H1 (cell line): ENCODE results near the gene COX19. TPM values are rescaled to one million over a fixed set of nuclear protein-coding genes. Genes with fewer than 3 reads are reported as not detected.

Experiments used
- CTCF ChIA-PET: fragments of 300-600 bp; sonication (Branson Sonifier 250); formaldehyde crosslinking; loops from one replicate; lab custom pipeline; 2021; ENCODE audit not compliant: partially characterized antibody; lab: Charles Lee
- POLR2A ChIA-PET: fragments of 300-600 bp; sonication (Branson Sonifier 250); formaldehyde crosslinking; loops from one replicate; lab custom pipeline; 2021; ENCODE audit warnings: inconsistent platforms; ENCODE audit not compliant: partially characterized antibody; lab: Charles Lee
- DNase-seq, 2 experiments: peaks; one replicate each; pipeline versions ENCODE4 v3.0.0 to v3.0.0-alpha.2; 2010 to 2022; ENCODE audit warnings: low spot score in 2 of 2, low read depth in 1 of 2, mixed read lengths in 1 of 2
- FAIRE-seq: peaks from 2 replicates; lab custom pipeline; 2011; peaks lifted over from hg19 to GRCh38; lab: Jason Lieb, UNC
- H2AFZ ChIP-seq: 2 replicates; pipeline ENCODE4 v1.8.1; 2012; ENCODE audit warnings: low read length, inconsistent platforms
- H2AK5ac ChIP-seq: 2 replicates; pipeline ENCODE4 v1.6.1; 2013; ENCODE audit warnings: low read depth, low read length
- H2BK120ac ChIP-seq: replicated peaks from 2 replicates; pipeline ENCODE3; 2013; ENCODE audit warnings: low read depth, low read length, inconsistent platforms
- H2BK12ac ChIP-seq: 2 replicates; pipeline ENCODE4 v1.6.1; 2013; ENCODE audit warnings: low read depth, low read length
- H2BK15ac ChIP-seq: 2 replicates; pipeline ENCODE4 v1.6.1; 2013; ENCODE audit warnings: low read length
- H2BK20ac ChIP-seq: 2 replicates; pipeline ENCODE4 v1.6.1; 2013; ENCODE audit warnings: low read length
- H2BK5ac ChIP-seq: 2 replicates; pipeline ENCODE4 v1.6.1; 2013; ENCODE audit warnings: low read depth, low read length
- H3K14ac ChIP-seq: 2 replicates; pipeline ENCODE4 v1.6.1; 2013; ENCODE audit warnings: inconsistent platforms; ENCODE audit not compliant: insufficient read length
- H3K18ac ChIP-seq: 2 replicates; pipeline ENCODE4 v1.6.1; 2013; ENCODE audit warnings: low read length; ENCODE audit errors: extremely low read depth
- H3K23ac ChIP-seq: 2 replicates; pipeline ENCODE4 v1.6.1; 2013; ENCODE audit warnings: inconsistent platforms; ENCODE audit not compliant: insufficient read length
- H3K23me2 ChIP-seq: 2 replicates; pipeline ENCODE4 v1.6.1; 2013; ENCODE audit warnings: low read depth, low read length
- H3K27ac ChIP-seq: 2 replicates; pipeline ENCODE4 v1.6.1; 2011; ENCODE audit warnings: low read depth, low read length, inconsistent platforms
- H3K27me3 ChIP-seq, 4 experiments: replicated peaks in 1 of 4; 1 replicate in 1 of 4; 2 replicates in 3 of 4; pipeline versions ENCODE4 v1.6.1 to v1.8.1; 2011 to 2013; ENCODE audit warnings: low read length in 3 of 4, mild to moderate bottlenecking in 3 of 4, inconsistent platforms in 2 of 4, mixed read lengths in 2 of 4, moderate library complexity in 1 of 4; ENCODE audit not compliant: control insufficient read depth in 3 of 4, insufficient read depth in 3 of 4; ENCODE audit errors: extremely low read depth in 1 of 4
- H3K36me3 ChIP-seq, 4 experiments: 2 replicates each; pipeline versions ENCODE4 v1.6.1 to v1.8.1; 2011 to 2013; ENCODE audit warnings: mild to moderate bottlenecking in 4 of 4, low read length in 3 of 4, moderate library complexity in 2 of 4, control low read depth in 1 of 4, inconsistent platforms in 1 of 4; ENCODE audit not compliant: insufficient read depth in 4 of 4, control insufficient read depth in 2 of 4
- H3K4ac ChIP-seq: replicated peaks from 2 replicates; pipeline ENCODE3; 2013; ENCODE audit warnings: low read length, low read depth, mixed read lengths, inconsistent platforms; ENCODE audit not compliant: insufficient read length
- H3K4me1 ChIP-seq, 4 experiments: replicated peaks in 1 of 4; 1 replicate in 1 of 4; 2 replicates in 3 of 4; pipeline versions ENCODE4 v1.6.1 to v1.8.1; 2011 to 2013; ENCODE audit warnings: low read length in 3 of 4, inconsistent platforms in 2 of 4, mixed read lengths in 1 of 4; ENCODE audit not compliant: insufficient read depth in 4 of 4, control insufficient read depth in 3 of 4
- H3K4me2 ChIP-seq, 2 experiments: 2 replicates each; pipeline versions ENCODE4 v1.6.1 to v1.8.1; 2011 to 2013; ENCODE audit warnings: low read depth in 2 of 2, low read length in 2 of 2, control low read depth in 1 of 2, inconsistent platforms in 1 of 2, mild to moderate bottlenecking in 1 of 2; ENCODE audit not compliant: insufficient read depth in 1 of 2
- H3K4me3 ChIP-seq, 4 experiments: fragments of 200-600, 300-600 bp in 1 of 4; sonication (generic), shearing (Covaris generic), sonication (Bioruptor Twin) in 1 of 4; 2 replicates each; pipeline versions ENCODE4 v1.5.1 to v1.8.1; 2011 to 2016; ENCODE audit warnings: low read length in 4 of 4, low read depth in 3 of 4, control low read depth in 2 of 4, inconsistent platforms in 2 of 4, mild to moderate bottlenecking in 2 of 4, mixed read lengths in 1 of 4, moderate library complexity in 1 of 4; ENCODE audit not compliant: insufficient read depth in 2 of 4; ENCODE audit errors: extremely low read depth in 1 of 4
- H3K56ac ChIP-seq: replicated peaks from 2 replicates; pipeline ENCODE3; 2013; ENCODE audit warnings: low read depth, mild to moderate bottlenecking, mixed read lengths, low read length, inconsistent platforms; ENCODE audit not compliant: insufficient read length
- H3K79me1 ChIP-seq: 2 replicates; pipeline ENCODE4 v1.6.1; 2013; ENCODE audit warnings: low read depth, low read length, control low read depth
- H3K79me2 ChIP-seq, 2 experiments: 2 replicates each; pipeline versions ENCODE4 v1.6.1 to v1.8.1; 2012 to 2013; ENCODE audit warnings: low read length in 2 of 2, mild to moderate bottlenecking in 2 of 2, inconsistent platforms in 1 of 2; ENCODE audit not compliant: insufficient read depth in 2 of 2, control insufficient read depth in 1 of 2
- H3K9ac ChIP-seq, 4 experiments: replicated peaks in 1 of 4; 1 replicate in 1 of 4; 2 replicates in 3 of 4; pipeline versions ENCODE4 v1.6.1 to v1.8.1; 2011 to 2013; ENCODE audit warnings: low read depth in 3 of 4, low read length in 3 of 4, control low read depth in 2 of 4, mild to moderate bottlenecking in 2 of 4, moderate library complexity in 2 of 4, inconsistent platforms in 1 of 4; ENCODE audit errors: extremely low read depth in 1 of 4
- H3K9me3 ChIP-seq, 2 experiments: 2 replicates each; pipeline versions ENCODE4 v1.6.1 to v1.8.1; 2012 to 2013; ENCODE audit warnings: mild to moderate bottlenecking in 2 of 2, moderate library complexity in 2 of 2, control low read depth in 1 of 2, inconsistent platforms in 1 of 2, low read depth in 1 of 2, low read length in 1 of 2, mixed read lengths in 1 of 2; ENCODE audit not compliant: insufficient read depth in 2 of 2
- H4K20me1 ChIP-seq, 2 experiments: replicated peaks in 1 of 2; 2 replicates each; pipeline versions ENCODE3 to v1.8.1; 2011 to 2013; ENCODE audit warnings: inconsistent platforms in 2 of 2, low read length in 2 of 2, mild to moderate bottlenecking in 1 of 2; ENCODE audit not compliant: insufficient read depth in 2 of 2, control insufficient read depth in 1 of 2
- H4K5ac ChIP-seq: 2 replicates; pipeline ENCODE4 v1.6.1; 2013; ENCODE audit warnings: low read length, low read depth, mixed read lengths, inconsistent platforms; ENCODE audit not compliant: insufficient read length
- H4K8ac ChIP-seq: 2 replicates; pipeline ENCODE4 v1.8.0; 2013; ENCODE audit warnings: mild to moderate bottlenecking, moderate library complexity, low read length, inconsistent platforms; ENCODE audit not compliant: insufficient read depth; ENCODE audit errors: extremely low read depth
- H4K91ac ChIP-seq: replicated peaks from 2 replicates; pipeline ENCODE3; 2013; ENCODE audit warnings: low read length, mixed read lengths, inconsistent platforms; ENCODE audit not compliant: insufficient read length
- ASH2L ChIP-seq: fragments of 200-600, 300-600 bp; sonication (generic); IDR thresholded peaks from one replicate; pipeline ENCODE4 v1.7.1; 2017; ENCODE audit warnings: low read length
- CEBPB ChIP-seq: IDR thresholded peaks from 2 replicates; pipeline ENCODE4 v1.6.1; 2012; ENCODE audit warnings: low read depth, low read length
- CHD1 ChIP-seq: IDR thresholded peaks from 2 replicates; pipeline ENCODE4 v1.6.1; 2012; ENCODE audit warnings: low read depth, low read length, improper control_type of control experiment
- CHD2 ChIP-seq: IDR thresholded peaks from 2 replicates; pipeline ENCODE4 v1.6.1; 2012; ENCODE audit warnings: low read length, improper control_type of control experiment
- GTF2F1 ChIP-seq: IDR thresholded peaks from 2 replicates; pipeline ENCODE4 v1.6.1; 2012; ENCODE audit warnings: low read depth, low read length, improper control_type of control experiment, borderline replicate concordance
- NRF1 ChIP-seq: IDR thresholded peaks from 2 replicates; pipeline ENCODE4 v1.6.1; 2011; ENCODE audit warnings: mild to moderate bottlenecking, low read depth, low read length, improper control_type of control experiment
- POU5F1 ChIP-seq: IDR thresholded peaks from 2 replicates; pipeline ENCODE4 v1.6.1; 2011; ENCODE audit warnings: low read depth, mild to moderate bottlenecking, low read length, moderate library complexity
- RFX5 ChIP-seq: IDR thresholded peaks from 2 replicates; pipeline ENCODE4 v1.6.1; 2011; ENCODE audit warnings: low read depth, low read length, improper control_type of control experiment, borderline replicate concordance
- SAP30 ChIP-seq: fragments of 300-600 bp; sonication (generic); IDR thresholded peaks from 2 replicates; pipeline ENCODE4 v1.7.1; 2012; ENCODE audit warnings: low read length, moderate library complexity, mild to moderate bottlenecking, inconsistent platforms; ENCODE audit not compliant: insufficient read depth, insufficient replicate concordance
- SIX5 ChIP-seq: IDR thresholded peaks from 2 replicates; pipeline ENCODE4 v1.6.1; 2011; ENCODE audit warnings: mild to moderate bottlenecking, low read depth, low read length
- TAF7 ChIP-seq: optimal IDR thresholded peaks from 2 replicates; pipeline ENCODE3; 2011; ENCODE audit warnings: low read depth, mild to moderate bottlenecking, inconsistent platforms, low read length, moderate library complexity, borderline replicate concordance
- TBP ChIP-seq: IDR thresholded peaks from 2 replicates; pipeline ENCODE4 v1.6.1; 2011; ENCODE audit warnings: low read depth, low read length, improper control_type of control experiment
- WGBS, 2 experiments: shearing (Covaris generic) in 1 of 2; methylation state at CpG; one replicate each; pipeline versions ENCODE4 v1.1.6 to v1.1.7; 2013 to 2015; ENCODE audit warnings: low lambda C conversion rate in 2 of 2, mixed read lengths in 2 of 2, inconsistent platforms in 1 of 2, low coverage in 1 of 2, missing lambda C conversion rate in 1 of 2; ENCODE audit not compliant: insufficient replicate concordance in 2 of 2, insufficient coverage in 1 of 2, insufficient read length in 1 of 2; ENCODE audit errors: extremely low coverage in 1 of 2, missing lambda C conversion rate in 1 of 2; 5-methylcytosine and 5-hydroxymethylcytosine counted together
- polyA plus RNA-seq, 7 experiments: library from polyadenylated mRNA; depleted of rRNA in 3 of 7; stranded (reverse) in 5 of 7; unstranded in 2 of 7; fragments of >200 nt in 5 of 7; fragments of 200-250 nt in 2 of 7; gene quantifications; 1 replicate in 5 of 7; 2 replicates in 1 of 7; 4 replicates in 1 of 7; pipeline versions ENCODE4 v1.2.1 to v1.2.3, GENCODE V29; 2011 to 2013; ENCODE audit warnings: missing spikeins in 2 of 7, mixed read lengths in 2 of 7
- total RNA-seq: library from RNA; stranded (reverse); fragmentation: NEBNext Ultra II Directional; extraction: Animal tissue kit (Norgen Biotek cat#: 25700); gene quantifications from 2 replicates; pipeline ENCODE4 v1.2.1, GENCODE V29; 2021
- TF ChIP-seq, protein P1 (sequence below): IDR thresholded peaks from 2 replicates; pipeline ENCODE4 v1.6.1; 2012; ENCODE audit warnings: inconsistent platforms

The COX19 gene
- total and polyA plus RNA-seq, 2 of the 8 experiments (the other 6 are each of a cell fraction or from before 2014, with no cell fraction given) = 3.9 to 7.9 TPM

DNA sequence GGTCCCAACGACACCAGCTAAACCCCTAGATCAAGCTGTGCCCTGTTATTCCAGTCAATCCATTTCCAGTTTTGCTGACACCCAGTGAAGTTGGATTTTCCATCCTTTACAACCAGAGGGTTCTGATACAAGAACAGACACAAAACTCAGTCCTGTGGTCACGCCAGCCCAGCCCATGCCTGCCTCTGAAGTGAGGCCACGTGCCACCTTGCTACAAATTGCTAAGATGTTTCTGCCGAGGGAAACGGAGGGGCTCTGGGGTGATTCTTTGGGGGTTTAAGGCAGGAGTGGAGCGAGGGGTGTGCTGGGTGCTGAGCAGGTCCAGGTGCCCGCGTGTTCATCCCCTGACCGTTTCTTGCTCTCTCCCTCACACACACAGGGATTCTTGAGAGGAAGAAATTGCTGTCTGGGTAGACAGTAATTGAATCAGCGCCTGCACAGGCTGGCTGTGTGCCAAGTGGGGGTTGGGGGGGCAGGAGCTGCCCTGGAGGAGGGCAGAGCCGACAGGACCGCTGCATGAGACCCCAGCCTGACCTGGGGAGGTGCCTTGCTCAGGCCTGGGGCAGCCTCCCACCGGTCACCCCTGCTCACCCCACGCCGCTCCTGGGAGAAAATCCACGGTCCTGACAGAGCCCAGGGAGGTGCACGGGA, 58.9 kb downstream of the COX19 start:
- Histone ChIP-seq H2BK5ac (no peak overlapping the region), H3K56ac (no peak overlapping the region), H3K4ac (no peak overlapping the region), H2AFZ (no peak overlapping the region), H3K14ac (no peak overlapping the region), H4K8ac (no peak overlapping the region), H3K23ac (no peak overlapping the region), H3K9ac (no peak overlapping the region), H2BK12ac (no peak overlapping the region), H2BK20ac (no peak overlapping the region), H3K36me3 (no peaks in the 10 kb centered on the region), H4K20me1 (no peaks in the 10 kb centered on the region), H3K79me2 (no peaks in the 10 kb centered on the region), H2AK5ac (no peak overlapping the region), H3K27ac (no peak overlapping the region), H4K5ac (no peak overlapping the region), H2BK120ac (no peak overlapping the region), H3K18ac (no peak overlapping the region), H3K4me1 (no peaks in the 10 kb centered on the region; a peak in 1 of 7 replicates), H3K79me1 (no peaks in the 10 kb centered on the region), H2BK15ac (no peak overlapping the region), H3K4me2 (no peak overlapping the region), H3K27me3 (no peaks in the 10 kb centered on the region), H3K9me3 (no peaks in the 10 kb centered on the region), H3K23me2 (no peaks in the 10 kb centered on the region), H4K91ac (no peak overlapping the region), H3K4me3 (no peak overlapping the region)
- FAIRE-seq = no peak
- 85% methylated on average over 13 of the region's 17 CpGs; no CpG with 5 or more reads in 1 of the 2 experiments for WGBS, 2 experiments
- ChIA-PET CTCF (no interaction called here), POLR2A (no interaction called here)
- no peak for DNase-seq
- TF ChIP-seq TBP (no peak), RFX5 (no peak), CHD2 (no peak), CEBPB (no peak), GTF2F1 (no peak), POU5F1 (no peak), NRF1 (no peak), TAF7 (no peak), SAP30 (no peak), SIX5 (no peak), ASH2L (no peak), CHD1 (no peak)
- TF ChIP-seq, protein P1, sequence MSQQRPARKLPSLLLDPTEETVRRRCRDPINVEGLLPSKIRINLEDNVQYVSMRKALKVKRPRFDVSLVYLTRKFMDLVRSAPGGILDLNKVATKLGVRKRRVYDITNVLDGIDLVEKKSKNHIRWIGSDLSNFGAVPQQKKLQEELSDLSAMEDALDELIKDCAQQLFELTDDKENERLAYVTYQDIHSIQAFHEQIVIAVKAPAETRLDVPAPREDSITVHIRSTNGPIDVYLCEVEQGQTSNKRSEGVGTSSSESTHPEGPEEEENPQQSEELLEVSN = no peak
